AG09309 (cell line): ENCODE data around the gene SPATA22.

Experiments used
- DNase-seq: peaks from one replicate; pipeline ENCODE4 v3.0.0-alpha.2; 2010; ENCODE audit warnings: low read depth
- H3K4me3 ChIP-seq: 2 replicates; pipeline ENCODE4 v1.5.1; 2011; ENCODE audit warnings: mild to moderate bottlenecking, low read depth, low read length, moderate library complexity; ENCODE audit not compliant: control insufficient read depth
- TF ChIP-seq, protein P1 (sequence below): IDR thresholded peaks from 2 replicates; pipeline ENCODE4 v1.5.1; 2011; ENCODE audit warnings: mild to moderate bottlenecking, low read depth, low read length, inconsistent platforms; ENCODE audit not compliant: insufficient read depth, control insufficient read depth; ENCODE audit errors: missing control alignments

The SPATA22 gene

DNA sequence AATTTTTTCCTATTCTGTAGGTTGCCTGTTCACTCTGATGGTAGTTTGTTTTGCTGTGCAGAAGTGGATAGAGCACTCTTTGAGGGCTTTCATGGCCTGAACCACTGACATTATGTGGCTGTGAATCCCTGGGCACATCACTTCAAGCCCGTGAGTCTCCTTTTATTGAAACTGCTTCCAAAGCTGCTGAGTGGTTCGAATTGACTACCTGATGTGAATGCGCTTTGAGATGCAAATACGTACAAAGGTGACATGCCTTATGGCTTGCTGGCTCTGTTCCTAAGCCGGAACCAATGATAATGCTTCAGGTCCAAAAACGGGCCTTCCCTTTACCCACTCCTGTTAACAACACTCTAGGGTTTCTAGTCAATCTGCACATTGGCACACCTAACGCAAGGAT is 38.5 kb upstream of the SPATA22 start:
- TF ChIP-seq, protein P1, sequence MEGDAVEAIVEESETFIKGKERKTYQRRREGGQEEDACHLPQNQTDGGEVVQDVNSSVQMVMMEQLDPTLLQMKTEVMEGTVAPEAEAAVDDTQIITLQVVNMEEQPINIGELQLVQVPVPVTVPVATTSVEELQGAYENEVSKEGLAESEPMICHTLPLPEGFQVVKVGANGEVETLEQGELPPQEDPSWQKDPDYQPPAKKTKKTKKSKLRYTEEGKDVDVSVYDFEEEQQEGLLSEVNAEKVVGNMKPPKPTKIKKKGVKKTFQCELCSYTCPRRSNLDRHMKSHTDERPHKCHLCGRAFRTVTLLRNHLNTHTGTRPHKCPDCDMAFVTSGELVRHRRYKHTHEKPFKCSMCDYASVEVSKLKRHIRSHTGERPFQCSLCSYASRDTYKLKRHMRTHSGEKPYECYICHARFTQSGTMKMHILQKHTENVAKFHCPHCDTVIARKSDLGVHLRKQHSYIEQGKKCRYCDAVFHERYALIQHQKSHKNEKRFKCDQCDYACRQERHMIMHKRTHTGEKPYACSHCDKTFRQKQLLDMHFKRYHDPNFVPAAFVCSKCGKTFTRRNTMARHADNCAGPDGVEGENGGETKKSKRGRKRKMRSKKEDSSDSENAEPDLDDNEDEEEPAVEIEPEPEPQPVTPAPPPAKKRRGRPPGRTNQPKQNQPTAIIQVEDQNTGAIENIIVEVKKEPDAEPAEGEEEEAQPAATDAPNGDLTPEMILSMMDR, result no peak
- DNase-seq, result no peak
- H3K4me3 ChIP-seq, result no peak overlapping the region

DNA sequence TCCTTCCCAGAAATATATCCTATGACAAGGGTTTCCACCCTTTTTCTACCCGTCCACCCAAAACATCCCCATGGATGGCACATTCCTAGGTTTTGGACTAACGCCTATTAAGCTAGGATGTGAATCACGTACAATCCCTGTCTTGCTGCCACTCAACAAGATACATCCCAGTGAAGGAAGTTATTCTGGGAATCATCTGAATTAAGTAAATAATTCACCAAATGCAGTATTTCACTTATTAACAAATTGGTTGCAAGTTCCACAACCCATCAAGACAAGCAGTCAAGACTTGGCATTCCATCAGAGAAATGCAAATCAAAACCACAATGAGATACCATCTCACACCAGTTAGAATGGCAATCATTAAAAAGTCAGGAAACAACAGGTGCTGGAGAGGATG is 36.2 kb upstream of the SPATA22 start:
- no peak overlapping the region for H3K4me3 ChIP-seq
- DNase-seq, result no peak
- TF ChIP-seq, protein P1, result no peak

DNA sequence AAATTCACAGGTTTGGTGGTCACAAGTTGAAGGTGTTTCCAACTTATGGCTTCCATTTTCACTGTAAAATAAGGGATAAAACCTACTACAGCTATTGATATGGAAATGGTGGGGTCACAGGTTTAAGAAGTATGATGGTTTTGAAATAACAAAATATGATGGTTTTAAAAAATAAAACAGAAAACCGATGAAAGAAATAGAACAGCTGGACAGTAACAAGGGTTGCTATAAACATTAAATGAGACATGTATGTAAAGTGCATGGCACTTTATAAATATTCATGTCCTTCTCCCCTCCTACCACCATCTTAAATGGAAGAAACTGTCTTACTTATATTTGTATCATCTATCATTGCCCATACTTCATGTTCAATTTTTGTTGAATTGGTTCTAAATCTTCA is 35.5 kb upstream of the SPATA22 start:
- TF ChIP-seq, protein P1, result no peak
- no peak overlapping the region for H3K4me3 ChIP-seq
- DNase-seq, result no peak

DNA sequence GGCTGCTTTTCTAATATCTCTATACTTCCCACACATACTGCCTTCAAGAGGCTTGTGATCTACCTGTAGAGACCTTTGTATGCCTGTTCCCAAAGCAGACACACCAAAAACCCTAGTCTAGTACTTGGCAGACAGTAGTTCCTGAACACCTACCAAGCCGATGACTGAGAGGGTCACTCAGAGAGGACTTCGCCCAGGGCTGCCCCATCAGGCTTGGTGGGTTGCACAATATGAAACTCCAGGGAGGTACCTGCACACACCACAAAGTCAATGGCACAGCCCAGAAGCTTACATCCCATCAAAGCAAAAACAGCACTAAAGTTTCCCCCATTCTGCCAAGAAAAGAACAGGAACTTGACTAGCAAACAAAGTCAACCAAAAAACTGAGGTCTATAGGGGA is 34.4 kb upstream of the SPATA22 start:
- TF ChIP-seq, protein P1, result no peak
- H3K4me3 ChIP-seq, result no peak overlapping the region
- no peak for DNase-seq

DNA sequence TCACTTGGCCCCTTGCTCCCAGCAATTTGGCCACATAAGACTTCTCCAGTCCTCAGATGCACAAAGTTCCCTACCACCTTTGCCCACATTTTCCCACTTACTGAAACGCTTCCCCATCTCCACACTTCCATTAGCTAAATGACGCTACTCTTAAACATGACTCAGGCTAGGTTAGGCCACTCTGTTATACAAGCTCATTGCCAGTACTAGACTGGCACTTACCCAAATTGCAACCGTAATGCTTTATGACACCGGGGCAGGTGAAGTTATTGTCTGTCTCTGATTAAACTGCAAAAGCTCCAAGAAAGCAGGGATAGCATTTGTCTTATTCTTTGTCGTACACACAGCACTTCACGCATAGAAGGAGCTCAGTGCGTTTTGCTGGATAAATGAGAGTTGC is 33.4 kb upstream of the SPATA22 start:
- TF ChIP-seq, protein P1, result no peak
- no peak for DNase-seq
- no peak overlapping the region for H3K4me3 ChIP-seq

DNA sequence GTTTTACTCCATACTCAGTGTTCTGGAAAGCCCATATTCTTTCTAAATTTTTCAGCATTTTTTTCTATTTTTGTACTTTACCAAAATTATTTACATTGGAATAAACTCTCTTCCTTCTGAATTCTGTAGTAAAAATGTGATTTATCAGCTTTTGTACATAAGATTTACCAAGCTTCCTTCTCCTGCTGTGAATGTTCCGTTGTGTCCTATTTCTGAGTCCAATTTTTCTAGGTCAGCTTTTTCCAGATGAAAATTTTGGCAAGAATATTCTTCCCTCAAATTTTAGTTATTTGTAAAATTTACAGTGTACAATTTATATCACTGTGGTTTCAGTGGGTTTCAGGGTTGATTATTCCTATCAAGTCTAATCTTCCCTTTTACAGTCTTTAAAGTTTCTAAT is 31.7 kb upstream of the SPATA22 start:
- DNase-seq, result no peak
- no peak overlapping the region for H3K4me3 ChIP-seq
- TF ChIP-seq, protein P1, result no peak

DNA sequence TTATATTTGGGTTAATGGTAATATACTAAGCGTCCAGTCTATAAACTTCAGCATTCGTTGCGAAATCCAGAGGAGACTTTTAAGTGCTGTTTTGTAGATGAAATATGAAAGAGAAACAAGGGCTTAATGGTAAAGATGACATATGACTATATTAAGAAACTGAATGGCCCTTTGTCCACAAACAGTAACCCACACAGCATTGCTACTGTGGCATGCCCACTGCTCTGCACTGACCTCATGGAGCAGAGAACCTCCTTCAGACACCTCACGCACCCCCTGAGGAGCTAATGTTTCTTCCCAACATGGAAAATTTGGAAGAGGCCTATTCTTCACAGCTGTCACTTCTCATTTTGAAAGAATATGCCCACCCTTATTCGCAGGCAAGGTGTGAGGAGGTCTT is 30.8 kb upstream of the SPATA22 start:
- TF ChIP-seq, protein P1, result no peak
- H3K4me3 ChIP-seq, result no peak overlapping the region
- DNase-seq, result no peak
